H1 (cell line): ENCODE results near the gene NCOA6. TPM values are rescaled to one million over a fixed set of nuclear protein-coding genes. Genes with fewer than 3 reads are reported as not detected.
A peak's percentile ranks its signal among the peaks of the same experiment; 100 is the strongest.

Experiments used
- CTCF ChIA-PET: fragments of 300-600 bp; sonication (Branson Sonifier 250); formaldehyde crosslinking; loops from one replicate; lab custom pipeline; 2021; ENCODE audit not compliant: partially characterized antibody; lab: Charles Lee
- POLR2A ChIA-PET: fragments of 300-600 bp; sonication (Branson Sonifier 250); formaldehyde crosslinking; loops from one replicate; lab custom pipeline; 2021; ENCODE audit warnings: inconsistent platforms; ENCODE audit not compliant: partially characterized antibody; lab: Charles Lee
- DNase-seq, 2 experiments: peaks; one replicate each; pipeline versions ENCODE4 v3.0.0 to v3.0.0-alpha.2; 2010 to 2022; ENCODE audit warnings: low spot score in 2 of 2, low read depth in 1 of 2, mixed read lengths in 1 of 2
- FAIRE-seq: peaks from 2 replicates; lab custom pipeline; 2011; peaks lifted over from hg19 to GRCh38; lab: Jason Lieb, UNC
- H2AFZ ChIP-seq: 2 replicates; pipeline ENCODE4 v1.8.1; 2012; ENCODE audit warnings: low read length, inconsistent platforms
- H2AK5ac ChIP-seq: 2 replicates; pipeline ENCODE4 v1.6.1; 2013; ENCODE audit warnings: low read depth, low read length
- H2BK120ac ChIP-seq: replicated peaks from 2 replicates; pipeline ENCODE3; 2013; ENCODE audit warnings: low read depth, low read length, inconsistent platforms
- H2BK12ac ChIP-seq: 2 replicates; pipeline ENCODE4 v1.6.1; 2013; ENCODE audit warnings: low read depth, low read length
- H2BK15ac ChIP-seq: 2 replicates; pipeline ENCODE4 v1.6.1; 2013; ENCODE audit warnings: low read length
- H2BK20ac ChIP-seq: 2 replicates; pipeline ENCODE4 v1.6.1; 2013; ENCODE audit warnings: low read length
- H2BK5ac ChIP-seq: 2 replicates; pipeline ENCODE4 v1.6.1; 2013; ENCODE audit warnings: low read depth, low read length
- H3K14ac ChIP-seq: 2 replicates; pipeline ENCODE4 v1.6.1; 2013; ENCODE audit warnings: inconsistent platforms; ENCODE audit not compliant: insufficient read length
- H3K18ac ChIP-seq: 2 replicates; pipeline ENCODE4 v1.6.1; 2013; ENCODE audit warnings: low read length; ENCODE audit errors: extremely low read depth
- H3K23ac ChIP-seq: 2 replicates; pipeline ENCODE4 v1.6.1; 2013; ENCODE audit warnings: inconsistent platforms; ENCODE audit not compliant: insufficient read length
- H3K23me2 ChIP-seq: 2 replicates; pipeline ENCODE4 v1.6.1; 2013; ENCODE audit warnings: low read depth, low read length
- H3K27ac ChIP-seq: 2 replicates; pipeline ENCODE4 v1.6.1; 2011; ENCODE audit warnings: low read depth, low read length, inconsistent platforms
- H3K27me3 ChIP-seq, 4 experiments: replicated peaks in 1 of 4; 1 replicate in 1 of 4; 2 replicates in 3 of 4; pipeline versions ENCODE4 v1.6.1 to v1.8.1; 2011 to 2013; ENCODE audit warnings: low read length in 3 of 4, mild to moderate bottlenecking in 3 of 4, inconsistent platforms in 2 of 4, mixed read lengths in 2 of 4, moderate library complexity in 1 of 4; ENCODE audit not compliant: control insufficient read depth in 3 of 4, insufficient read depth in 3 of 4; ENCODE audit errors: extremely low read depth in 1 of 4
- H3K36me3 ChIP-seq, 4 experiments: 2 replicates each; pipeline versions ENCODE4 v1.6.1 to v1.8.1; 2011 to 2013; ENCODE audit warnings: mild to moderate bottlenecking in 4 of 4, low read length in 3 of 4, moderate library complexity in 2 of 4, control low read depth in 1 of 4, inconsistent platforms in 1 of 4; ENCODE audit not compliant: insufficient read depth in 4 of 4, control insufficient read depth in 2 of 4
- H3K4ac ChIP-seq: replicated peaks from 2 replicates; pipeline ENCODE3; 2013; ENCODE audit warnings: low read length, low read depth, mixed read lengths, inconsistent platforms; ENCODE audit not compliant: insufficient read length
- H3K4me1 ChIP-seq, 4 experiments: replicated peaks in 1 of 4; 1 replicate in 1 of 4; 2 replicates in 3 of 4; pipeline versions ENCODE4 v1.6.1 to v1.8.1; 2011 to 2013; ENCODE audit warnings: low read length in 3 of 4, inconsistent platforms in 2 of 4, mixed read lengths in 1 of 4; ENCODE audit not compliant: insufficient read depth in 4 of 4, control insufficient read depth in 3 of 4
- H3K4me2 ChIP-seq, 2 experiments: 2 replicates each; pipeline versions ENCODE4 v1.6.1 to v1.8.1; 2011 to 2013; ENCODE audit warnings: low read depth in 2 of 2, low read length in 2 of 2, control low read depth in 1 of 2, inconsistent platforms in 1 of 2, mild to moderate bottlenecking in 1 of 2; ENCODE audit not compliant: insufficient read depth in 1 of 2
- H3K4me3 ChIP-seq, 4 experiments: fragments of 200-600, 300-600 bp in 1 of 4; sonication (generic), shearing (Covaris generic), sonication (Bioruptor Twin) in 1 of 4; 2 replicates each; pipeline versions ENCODE4 v1.5.1 to v1.8.1; 2011 to 2016; ENCODE audit warnings: low read length in 4 of 4, low read depth in 3 of 4, control low read depth in 2 of 4, inconsistent platforms in 2 of 4, mild to moderate bottlenecking in 2 of 4, mixed read lengths in 1 of 4, moderate library complexity in 1 of 4; ENCODE audit not compliant: insufficient read depth in 2 of 4; ENCODE audit errors: extremely low read depth in 1 of 4
- H3K56ac ChIP-seq: replicated peaks from 2 replicates; pipeline ENCODE3; 2013; ENCODE audit warnings: low read depth, mild to moderate bottlenecking, mixed read lengths, low read length, inconsistent platforms; ENCODE audit not compliant: insufficient read length
- H3K79me1 ChIP-seq: 2 replicates; pipeline ENCODE4 v1.6.1; 2013; ENCODE audit warnings: low read depth, low read length, control low read depth
- H3K79me2 ChIP-seq, 2 experiments: 2 replicates each; pipeline versions ENCODE4 v1.6.1 to v1.8.1; 2012 to 2013; ENCODE audit warnings: low read length in 2 of 2, mild to moderate bottlenecking in 2 of 2, inconsistent platforms in 1 of 2; ENCODE audit not compliant: insufficient read depth in 2 of 2, control insufficient read depth in 1 of 2
- H3K9ac ChIP-seq, 4 experiments: replicated peaks in 1 of 4; 1 replicate in 1 of 4; 2 replicates in 3 of 4; pipeline versions ENCODE4 v1.6.1 to v1.8.1; 2011 to 2013; ENCODE audit warnings: low read depth in 3 of 4, low read length in 3 of 4, control low read depth in 2 of 4, mild to moderate bottlenecking in 2 of 4, moderate library complexity in 2 of 4, inconsistent platforms in 1 of 4; ENCODE audit errors: extremely low read depth in 1 of 4
- H3K9me3 ChIP-seq, 2 experiments: 2 replicates each; pipeline versions ENCODE4 v1.6.1 to v1.8.1; 2012 to 2013; ENCODE audit warnings: mild to moderate bottlenecking in 2 of 2, moderate library complexity in 2 of 2, control low read depth in 1 of 2, inconsistent platforms in 1 of 2, low read depth in 1 of 2, low read length in 1 of 2, mixed read lengths in 1 of 2; ENCODE audit not compliant: insufficient read depth in 2 of 2
- H4K20me1 ChIP-seq, 2 experiments: replicated peaks in 1 of 2; 2 replicates each; pipeline versions ENCODE3 to v1.8.1; 2011 to 2013; ENCODE audit warnings: inconsistent platforms in 2 of 2, low read length in 2 of 2, mild to moderate bottlenecking in 1 of 2; ENCODE audit not compliant: insufficient read depth in 2 of 2, control insufficient read depth in 1 of 2
- H4K5ac ChIP-seq: 2 replicates; pipeline ENCODE4 v1.6.1; 2013; ENCODE audit warnings: low read length, low read depth, mixed read lengths, inconsistent platforms; ENCODE audit not compliant: insufficient read length
- H4K8ac ChIP-seq: 2 replicates; pipeline ENCODE4 v1.8.0; 2013; ENCODE audit warnings: mild to moderate bottlenecking, moderate library complexity, low read length, inconsistent platforms; ENCODE audit not compliant: insufficient read depth; ENCODE audit errors: extremely low read depth
- H4K91ac ChIP-seq: replicated peaks from 2 replicates; pipeline ENCODE3; 2013; ENCODE audit warnings: low read length, mixed read lengths, inconsistent platforms; ENCODE audit not compliant: insufficient read length
- CTBP2 ChIP-seq: IDR thresholded peaks from 2 replicates; pipeline ENCODE4 v1.7.0; 2011; ENCODE audit warnings: borderline replicate concordance, mild to moderate bottlenecking, moderate library complexity, mixed read lengths, low read length; ENCODE audit not compliant: insufficient read depth, insufficient read length
- TAF1 ChIP-seq: IDR thresholded peaks from 2 replicates; pipeline ENCODE4 v1.6.1; 2011; ENCODE audit warnings: mild to moderate bottlenecking, low read depth, low read length
- WGBS, 2 experiments: shearing (Covaris generic) in 1 of 2; methylation state at CpG; one replicate each; pipeline versions ENCODE4 v1.1.6 to v1.1.7; 2013 to 2015; ENCODE audit warnings: low lambda C conversion rate in 2 of 2, mixed read lengths in 2 of 2, inconsistent platforms in 1 of 2, low coverage in 1 of 2, missing lambda C conversion rate in 1 of 2; ENCODE audit not compliant: insufficient replicate concordance in 2 of 2, insufficient coverage in 1 of 2, insufficient read length in 1 of 2; ENCODE audit errors: extremely low coverage in 1 of 2, missing lambda C conversion rate in 1 of 2; 5-methylcytosine and 5-hydroxymethylcytosine counted together
- polyA plus RNA-seq, 7 experiments: library from polyadenylated mRNA; depleted of rRNA in 3 of 7; stranded (reverse) in 5 of 7; unstranded in 2 of 7; fragments of >200 nt in 5 of 7; fragments of 200-250 nt in 2 of 7; gene quantifications; 1 replicate in 5 of 7; 2 replicates in 1 of 7; 4 replicates in 1 of 7; pipeline versions ENCODE4 v1.2.1 to v1.2.3, GENCODE V29; 2011 to 2013; ENCODE audit warnings: missing spikeins in 2 of 7, mixed read lengths in 2 of 7
- total RNA-seq: library from RNA; stranded (reverse); fragmentation: NEBNext Ultra II Directional; extraction: Animal tissue kit (Norgen Biotek cat#: 25700); gene quantifications from 2 replicates; pipeline ENCODE4 v1.2.1, GENCODE V29; 2021
- TF ChIP-seq, protein P1 (sequence below): IDR thresholded peaks from 2 replicates; pipeline ENCODE4 v1.6.1; 2012; ENCODE audit warnings: inconsistent platforms

The NCOA6 gene
- total and polyA plus RNA-seq, 2 of the 8 experiments (the other 6 are each of a cell fraction or from before 2014, with no cell fraction given), result 9.0 to 9.5 TPM

DNA sequence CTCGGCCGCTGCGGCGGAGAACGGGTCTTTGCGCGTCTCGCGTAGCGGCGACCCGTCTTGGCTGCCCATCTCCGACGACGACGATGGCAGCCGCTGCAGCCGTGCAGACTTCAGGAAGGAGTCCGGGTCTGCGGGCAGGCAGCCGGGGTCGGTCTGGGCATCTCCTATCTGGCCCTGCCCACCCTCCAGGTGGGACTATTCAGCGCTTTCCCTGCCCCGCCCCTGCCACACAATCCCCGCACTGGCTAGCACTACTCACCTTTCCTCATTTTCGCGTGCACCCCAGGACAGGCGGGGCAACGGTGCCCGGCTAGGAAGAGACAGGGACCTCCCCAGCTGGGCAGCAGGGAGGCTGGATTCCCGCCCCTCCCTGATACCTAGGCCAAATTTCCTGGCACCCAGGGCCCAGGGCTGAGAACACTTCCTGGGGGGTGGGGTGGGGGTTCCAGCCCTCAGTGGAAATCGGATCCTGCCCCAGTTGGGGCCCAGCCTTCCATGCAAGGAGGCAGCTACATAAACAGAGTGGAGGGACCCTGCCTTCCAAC lies 38.0 kb upstream of the NCOA6 start:
- peak in 1 of 2 experiments; percentile 65 for DNase-seq
- H3K36me3 ChIP-seq, result peaks cover 0 to 3% (median under 1%) of the 10 kb centered on the region in 4 experiments; a peak in 6 of 8 replicates
- FAIRE-seq, result no peak
- peak overlapping the region; percentile 5; the same call in 1 of the 2 replicates for H2BK5ac ChIP-seq
- no peak overlapping the region for H4K91ac ChIP-seq
- H4K8ac ChIP-seq, result peak overlapping the region; percentile 1; the same call in 1 of the 2 replicates
- H3K79me2 ChIP-seq, result no peaks in the 10 kb centered on the region
- no peak overlapping the region for H2AFZ ChIP-seq
- TF ChIP-seq TAF1 (0 out of 2 replicates have a peak, but pooled peaks have one; percentile 37), CTBP2 (no peak)
- TF ChIP-seq, protein P1, sequence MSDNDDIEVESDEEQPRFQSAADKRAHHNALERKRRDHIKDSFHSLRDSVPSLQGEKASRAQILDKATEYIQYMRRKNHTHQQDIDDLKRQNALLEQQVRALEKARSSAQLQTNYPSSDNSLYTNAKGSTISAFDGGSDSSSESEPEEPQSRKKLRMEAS, result 0 out of 2 replicates have a peak, but pooled peaks have one; percentile 10
- H2BK120ac ChIP-seq, result no peak overlapping the region
- H3K9me3 ChIP-seq, result no peaks in the 10 kb centered on the region
- peaks cover 2% of the 10 kb centered on the region; the same call in 1 of the 2 replicates for H3K23me2 ChIP-seq
- ChIA-PET CTCF (interaction anchor here (0.6 to 2.7 kb wide), 4 partner anchors 9 to 99 kb away, joined by 3 to 15 read pairs (median 6); partner anchors contain the start of gene GGT7), POLR2A (no interaction called here)
- H3K14ac ChIP-seq, result no peak overlapping the region
- no peak overlapping the region for H2AK5ac ChIP-seq
- no peak overlapping the region for H2BK15ac ChIP-seq
- peak overlapping the region; percentile 52 to 73 for H3K4me2 ChIP-seq
- peak overlapping the region; percentile 35; the same call in 1 of the 2 replicates for H2BK12ac ChIP-seq
- no peak overlapping the region for H3K56ac ChIP-seq
- H3K27me3 ChIP-seq, result no peaks in the 10 kb centered on the region; a peak in 1 of 7 replicates
- 19% methylated on average over 32 of the region's 32 CpGs; no CpG with 5 or more reads in 1 of the 2 experiments for WGBS, 2 experiments
- H3K9ac ChIP-seq, result no peak overlapping the region
- H3K4ac ChIP-seq, result no peak overlapping the region
- no peak overlapping the region for H2BK20ac ChIP-seq
- no peak overlapping the region for H4K5ac ChIP-seq
- no peaks in the 10 kb centered on the region for H3K79me1 ChIP-seq
- no peak overlapping the region for H3K27ac ChIP-seq
- H3K18ac ChIP-seq, result peak overlapping the region; percentile 60; the same call in 1 of the 2 replicates
- peaks cover 5 to 15% (median 7%) of the 10 kb centered on the region in 4 experiments; a peak in 6 of 7 replicates for H3K4me1 ChIP-seq
- H3K4me3 ChIP-seq, result peak overlapping the region in 3 of 4 experiments; percentile 45 to 54 (median 49); a peak in 6 of 8 replicates
- no peak overlapping the region for H3K23ac ChIP-seq
- H4K20me1 ChIP-seq, result no peaks in the 10 kb centered on the region
